Hindlimb muscle (tissue), 1 donor: ENCODE results near the gene RPS14. TPM values are rescaled to one million over a fixed set of nuclear protein-coding genes. Genes with fewer than 3 reads are reported as not detected.
"Not testable (repeated sequence)": the region's sequence is repeated elsewhere in the genome, so short reads cannot be mapped to it uniquely, and the experiment has no call there.

Source experiments
- DNase-seq: peaks from one replicate; pipeline ENCODE4 v3.0.0-alpha.2; 2013
- polyA plus RNA-seq: library from polyadenylated mRNA; unstranded; fragments of 120-200 nt; gene quantifications from one replicate; pipeline ENCODE4 v1.2.1, GENCODE V29; 2013; ENCODE audit not compliant: insufficient read length

RPS14 gene
- polyA plus RNA-seq, 1 donor: 2,799 TPM

GRCh38 chr5:150479416-150479815, 29.9 kb upstream of the RPS14 start:
- DNase-seq: no peak

- not testable (repeated sequence) for DNase-seq
Observed at GRCh38 chr5:150476568-150476967, 27.0 kb upstream of the RPS14 start.

DNA sequence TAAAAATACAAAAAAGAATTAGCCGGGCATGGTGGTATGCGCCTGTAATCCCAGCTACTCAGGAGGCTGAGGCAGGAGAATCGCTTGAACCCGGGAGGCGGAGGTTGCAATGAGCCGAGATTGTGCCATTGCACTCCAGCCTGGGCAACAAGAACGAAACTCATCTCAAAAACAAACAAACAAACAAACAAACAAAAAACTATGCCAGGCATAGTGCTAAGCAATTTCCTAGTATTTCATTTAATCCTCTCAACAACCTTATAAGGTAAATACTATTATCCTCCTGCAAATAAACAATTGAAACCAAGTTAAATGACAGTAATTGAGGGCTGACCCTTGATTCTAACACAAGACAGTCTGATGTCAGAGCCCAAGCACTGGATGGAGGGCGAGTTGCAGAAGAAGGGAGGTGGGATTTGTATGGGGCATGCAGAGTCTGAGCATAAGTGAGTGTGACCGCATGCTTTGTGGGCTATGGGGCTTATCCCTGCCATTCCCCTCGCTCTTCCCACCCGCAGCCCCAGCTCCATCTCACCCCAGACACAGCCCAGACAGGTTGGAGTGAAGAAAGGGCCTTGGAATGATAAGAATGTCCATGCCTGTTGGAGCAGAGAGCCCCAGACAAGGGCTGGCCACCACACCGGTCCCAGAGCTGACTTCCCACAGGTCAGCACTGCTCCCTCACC, 24.3 kb upstream of the RPS14 start:
- DNase-seq: no peak

GRCh38 chr5:150469718-150470469, 20.4 kb upstream of the RPS14 start:
- DNase-seq: no peak

DNA sequence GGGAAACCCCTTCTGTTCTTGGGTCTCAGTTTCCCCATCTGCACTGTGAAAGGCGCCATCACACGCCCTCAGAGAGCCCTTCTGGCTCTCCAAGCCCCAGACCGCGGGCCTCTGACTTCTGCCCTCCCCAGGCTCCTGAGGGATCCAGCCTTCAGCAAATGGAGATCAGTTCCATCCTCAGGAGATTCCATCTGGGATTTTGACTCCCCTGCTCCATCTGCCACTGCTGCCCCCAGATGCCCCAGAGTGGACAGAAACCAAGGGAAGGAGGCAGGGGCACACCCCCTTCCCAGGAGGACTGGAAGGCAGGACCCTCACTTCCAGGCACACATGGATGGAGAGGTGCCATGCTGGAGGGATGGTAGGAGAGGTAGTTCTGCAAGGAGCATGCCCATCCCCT, 18.7 kb upstream of the RPS14 start:
- DNase-seq: no peak

DNA sequence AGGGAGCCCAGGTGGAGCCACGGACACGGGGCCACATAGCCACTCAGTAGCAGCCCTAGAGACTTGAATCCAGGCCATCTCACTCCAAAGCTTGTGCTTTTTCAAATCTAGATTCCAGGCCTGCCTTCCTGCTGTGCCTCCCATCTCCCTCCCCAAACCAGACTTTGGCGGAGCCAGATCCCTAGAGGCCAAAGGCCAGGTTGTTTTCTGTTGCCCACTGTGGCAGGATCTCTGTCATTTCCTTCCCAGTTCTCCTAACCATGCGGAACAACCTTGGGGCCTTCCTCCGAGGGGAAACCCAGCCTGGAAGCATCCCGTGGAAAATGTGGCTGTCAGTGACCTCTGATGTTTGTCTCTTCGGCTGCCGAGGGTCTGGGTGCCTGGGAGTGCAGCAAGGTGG, 16.4 kb upstream of the RPS14 start:
- no peak for DNase-seq

- peak; percentile 75 for DNase-seq
Observed at GRCh38 chr5:150464554-150465012, 15.0 kb upstream of the RPS14 start.

GRCh38 chr5:150461231-150461630, 11.7 kb upstream of the RPS14 start:
- DNase-seq: no peak

DNA sequence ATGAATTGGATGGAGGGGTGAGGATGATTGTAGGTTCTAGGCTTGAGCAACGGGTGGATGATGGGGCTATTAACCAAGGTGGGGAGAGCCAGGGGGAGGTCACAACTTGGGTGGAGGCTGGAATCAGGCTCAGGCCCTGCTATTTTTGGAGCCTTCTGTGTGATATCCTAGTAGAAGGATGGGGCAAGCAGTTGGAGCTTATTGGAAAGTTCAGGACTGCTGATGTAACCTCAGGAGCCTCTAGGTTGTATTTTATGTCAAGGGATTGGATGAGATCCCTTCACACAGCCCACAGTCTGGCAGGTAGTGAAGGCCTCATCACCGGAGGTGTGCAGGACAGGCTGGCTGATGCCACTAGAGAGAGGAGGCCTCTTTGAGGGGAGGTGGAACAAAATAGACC, 11.2 kb upstream of the RPS14 start:
- no peak for DNase-seq

GRCh38 chr5:150458802-150459557, 9.4 kb upstream of the RPS14 start:
- DNase-seq: peak; percentile 71

- DNase-seq: no peak
Observed at GRCh38 chr5:150457562-150458240, 8.2 kb upstream of the RPS14 start.

DNA sequence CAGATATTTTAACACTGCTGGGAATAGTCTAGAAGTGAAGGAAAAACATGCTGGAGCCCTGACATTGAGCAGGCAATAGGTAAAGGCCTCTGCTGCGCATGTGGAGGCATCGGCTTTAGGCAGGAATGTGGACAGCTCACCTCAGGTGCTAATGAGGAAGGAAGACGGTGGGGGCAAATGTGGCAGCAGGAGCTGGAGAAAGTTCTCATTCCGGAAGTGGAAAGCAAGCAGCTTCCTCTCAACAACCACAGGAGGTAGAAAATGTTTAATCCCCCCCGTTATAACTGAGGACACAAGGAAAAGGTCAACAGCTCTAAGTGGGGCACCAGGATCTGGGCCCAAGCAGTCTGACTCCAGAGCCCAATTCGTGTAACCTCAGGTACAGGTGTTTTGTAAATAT, 7.6 kb upstream of the RPS14 start:
- no peak for DNase-seq

DNA sequence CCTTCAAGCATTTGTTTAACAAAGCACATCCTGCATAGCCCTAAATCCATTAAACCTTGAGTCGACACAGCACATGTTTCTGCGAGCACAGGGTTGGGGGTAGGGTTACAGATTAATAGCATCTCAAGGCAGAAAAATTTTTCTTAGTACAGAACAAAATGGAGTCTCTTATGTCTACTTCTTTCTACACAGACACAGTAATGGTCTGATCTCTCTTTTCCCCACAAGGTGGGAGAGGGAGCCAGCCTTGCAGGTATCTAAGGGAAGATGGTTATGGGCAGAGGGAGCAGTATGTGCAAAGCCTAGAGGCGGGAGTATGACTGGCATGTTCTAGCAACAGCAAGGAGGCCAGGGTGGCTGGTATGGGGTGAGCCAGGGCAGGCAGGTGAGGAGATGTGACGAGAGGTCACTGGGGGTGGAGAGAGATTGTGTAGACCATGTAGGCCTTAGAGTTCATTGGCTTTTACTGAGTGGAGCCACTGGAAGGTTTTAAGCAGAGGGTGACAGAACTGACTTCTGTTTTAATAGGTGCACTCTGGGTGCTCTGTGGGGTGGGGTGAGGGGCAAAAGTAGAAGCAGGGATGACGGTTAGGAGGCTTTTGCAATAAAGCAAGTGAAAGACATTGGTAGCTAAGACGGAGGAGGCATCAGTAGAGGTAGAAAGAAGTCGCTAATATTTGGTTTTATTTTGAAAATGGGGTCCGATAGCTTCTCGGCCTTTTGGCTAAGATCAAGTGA, 5.1 kb upstream of the RPS14 start:
- DNase-seq: no peak

GRCh38 chr5:150454027-150454426, 4.5 kb upstream of the RPS14 start:
- not testable (repeated sequence) for DNase-seq

- DNase-seq: no peak
Observed at GRCh38 chr5:150452914-150453313, 3.4 kb upstream of the RPS14 start.

- DNase-seq: no peak
Observed at GRCh38 chr5:150451594-150451993, 2.1 kb upstream of the RPS14 start.

GRCh38 chr5:150448952-150449516, 505 bp downstream of the RPS14 start:
- DNase-seq: no peak

DNA sequence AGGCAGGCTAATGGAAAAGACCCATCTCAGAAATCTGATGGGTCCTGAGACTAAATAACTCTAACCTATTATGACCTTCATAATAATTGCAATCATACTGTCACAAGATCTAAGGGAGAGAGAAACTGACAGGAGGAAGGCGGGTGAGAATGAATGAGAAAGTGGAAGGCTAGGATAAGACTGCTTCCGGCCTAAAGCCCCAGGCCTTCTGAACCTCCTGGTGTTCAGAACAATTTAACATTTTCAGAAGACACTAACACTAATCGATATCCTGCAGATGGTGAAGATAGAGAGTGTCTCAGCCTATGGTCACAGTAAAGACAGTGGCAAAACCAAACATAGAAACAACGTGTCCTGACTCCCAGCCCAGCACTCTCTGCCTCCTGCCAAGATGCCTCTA, 1.2 kb downstream of the RPS14 start:
- DNase-seq: no peak

DNA sequence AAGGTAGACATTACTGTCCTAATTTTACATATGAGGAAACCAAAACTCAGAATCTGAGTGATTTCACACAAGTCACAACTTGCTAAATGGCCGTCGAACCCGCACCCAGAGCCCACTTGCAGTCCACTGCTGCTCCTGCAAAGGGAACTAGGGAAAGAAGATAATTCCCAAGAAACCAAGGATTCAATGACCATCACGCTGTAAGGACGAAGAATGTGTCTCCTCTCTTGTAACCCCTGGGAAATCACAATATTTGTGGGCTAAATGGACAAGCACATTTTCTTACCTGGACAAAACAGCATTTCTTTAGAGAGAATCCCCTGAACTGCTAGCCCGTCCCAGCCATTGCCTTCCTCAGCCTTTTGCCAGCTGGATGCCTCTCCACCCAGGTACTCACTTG, 2.4 kb downstream of the RPS14 start:
- no peak for DNase-seq

DNA sequence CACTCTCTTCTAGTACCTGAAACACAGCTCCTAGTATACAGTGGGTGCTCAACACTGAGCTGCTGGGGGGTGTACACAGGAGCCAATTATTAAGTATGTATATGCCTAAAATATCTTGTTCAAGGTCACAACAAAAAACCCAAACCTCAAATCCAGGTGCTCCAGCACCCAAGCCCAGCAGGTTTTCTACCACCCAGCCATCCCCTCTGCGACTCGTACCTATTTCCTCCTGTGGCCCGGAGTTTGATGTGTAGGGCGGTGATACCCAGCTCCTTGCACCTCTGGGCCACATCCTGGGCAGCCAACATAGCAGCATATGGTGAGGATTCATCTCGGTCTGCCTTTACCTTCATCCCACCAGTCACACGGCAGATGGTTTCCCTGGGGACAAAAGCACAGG, 3.0 kb downstream of the RPS14 start:
- no peak for DNase-seq

- DNase-seq: no peak
Observed at GRCh38 chr5:150446088-150446487, 3.5 kb downstream of the RPS14 start.

GRCh38 chr5:150444770-150445169, 4.8 kb downstream of the RPS14 start:
- no peak for DNase-seq
